Activated CD8-positive, alpha-beta memory T cell treated with anti-CD3 and anti-CD28 coated beads for 24 hours (primary cell): ENCODE measurements around the gene TUBB.
"Not testable (repeated sequence)": the region's sequence is repeated elsewhere in the genome, so short reads cannot be mapped to it uniquely, and the experiment has no call there.

ENCODE experiments used
- DNase-seq: peaks from one replicate; pipeline ENCODE4 v3.0.0-alpha.2; 2020

The TUBB gene

GRCh38 chr6:30763618-30764489, 43.7 kb downstream of the TUBB start:
- DNase-seq = no peak

DNA sequence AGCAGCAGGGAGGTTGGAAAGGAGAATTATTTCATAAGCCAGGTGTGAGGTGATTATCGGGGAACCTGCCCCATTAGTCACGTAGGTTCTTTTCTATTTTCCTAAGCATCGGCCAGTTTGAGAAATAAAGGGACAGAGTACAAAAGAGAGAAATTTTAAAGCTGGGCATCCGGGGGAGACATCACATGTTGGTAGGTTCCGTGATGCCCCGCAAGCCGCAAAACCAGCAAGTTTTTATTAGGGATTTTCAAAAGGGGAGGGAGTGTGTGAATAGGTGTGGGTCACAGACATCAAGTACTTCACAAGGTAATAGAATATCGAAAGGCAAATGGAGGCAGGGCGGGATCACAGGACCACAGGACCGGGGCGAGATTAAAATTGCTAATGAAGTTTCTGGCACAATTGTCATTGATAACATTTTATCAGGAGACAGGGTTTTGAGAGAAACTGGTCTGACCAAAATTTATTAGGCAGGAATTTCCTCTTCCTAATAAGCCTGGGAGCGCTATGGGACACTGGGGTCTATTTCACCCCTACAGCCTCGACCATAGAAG, 44.4 kb downstream of the TUBB start:
- not testable (repeated sequence) for DNase-seq

DNA sequence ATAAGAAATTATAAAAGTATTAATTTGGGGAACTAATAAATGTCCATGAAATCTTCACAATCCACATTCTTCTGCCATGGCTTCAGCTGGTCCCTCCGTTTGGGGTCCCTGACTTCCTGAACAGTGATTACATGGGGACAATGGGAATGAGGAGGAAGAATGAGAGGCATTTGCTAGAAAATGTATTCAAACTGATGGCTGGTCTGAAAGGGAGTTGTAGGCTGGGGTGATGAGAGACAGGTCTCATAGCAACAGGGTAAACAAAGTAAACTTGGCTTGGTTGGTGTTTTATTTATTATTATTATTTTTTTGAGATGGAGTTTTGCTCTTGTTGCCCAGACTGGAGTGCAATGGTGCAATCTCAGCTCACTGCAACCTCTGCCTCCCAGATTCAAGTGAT, 45.3 kb downstream of the TUBB start:
- not testable (repeated sequence) for DNase-seq

DNA sequence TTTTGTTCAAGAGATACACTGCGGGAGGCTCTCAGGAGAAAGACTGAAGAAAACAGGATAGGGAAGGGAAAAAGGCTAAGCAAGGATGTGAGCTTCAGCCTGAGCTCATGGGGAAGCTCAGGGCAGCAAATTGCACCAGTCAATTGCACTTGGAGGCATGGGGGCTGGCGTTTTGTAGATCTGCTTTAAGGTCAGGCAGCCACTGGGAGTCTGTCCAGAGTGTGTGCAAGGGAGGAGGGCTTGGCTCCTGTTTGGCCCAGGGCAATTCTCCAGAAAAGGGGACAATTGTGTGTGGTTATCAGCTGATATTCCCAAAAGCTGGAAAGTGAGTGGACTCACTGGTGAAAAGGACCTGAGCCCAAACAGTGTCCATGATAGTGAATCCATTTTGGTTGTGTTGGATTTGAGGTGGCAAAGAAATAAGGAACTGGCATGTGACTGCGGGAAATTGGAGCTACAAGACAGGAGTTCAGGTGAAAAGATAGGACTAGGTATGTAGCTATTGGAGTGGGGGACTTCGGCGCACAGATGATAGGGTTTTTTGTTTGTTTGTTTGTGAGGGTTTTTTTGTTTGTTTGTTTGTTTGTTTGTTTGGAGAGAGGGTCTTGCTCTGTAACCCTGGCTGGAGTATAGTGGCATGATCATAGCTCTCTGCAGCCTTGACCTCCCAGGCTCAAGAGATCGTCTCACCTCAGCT, 46.5 kb downstream of the TUBB start:
- no peak for DNase-seq

DNA sequence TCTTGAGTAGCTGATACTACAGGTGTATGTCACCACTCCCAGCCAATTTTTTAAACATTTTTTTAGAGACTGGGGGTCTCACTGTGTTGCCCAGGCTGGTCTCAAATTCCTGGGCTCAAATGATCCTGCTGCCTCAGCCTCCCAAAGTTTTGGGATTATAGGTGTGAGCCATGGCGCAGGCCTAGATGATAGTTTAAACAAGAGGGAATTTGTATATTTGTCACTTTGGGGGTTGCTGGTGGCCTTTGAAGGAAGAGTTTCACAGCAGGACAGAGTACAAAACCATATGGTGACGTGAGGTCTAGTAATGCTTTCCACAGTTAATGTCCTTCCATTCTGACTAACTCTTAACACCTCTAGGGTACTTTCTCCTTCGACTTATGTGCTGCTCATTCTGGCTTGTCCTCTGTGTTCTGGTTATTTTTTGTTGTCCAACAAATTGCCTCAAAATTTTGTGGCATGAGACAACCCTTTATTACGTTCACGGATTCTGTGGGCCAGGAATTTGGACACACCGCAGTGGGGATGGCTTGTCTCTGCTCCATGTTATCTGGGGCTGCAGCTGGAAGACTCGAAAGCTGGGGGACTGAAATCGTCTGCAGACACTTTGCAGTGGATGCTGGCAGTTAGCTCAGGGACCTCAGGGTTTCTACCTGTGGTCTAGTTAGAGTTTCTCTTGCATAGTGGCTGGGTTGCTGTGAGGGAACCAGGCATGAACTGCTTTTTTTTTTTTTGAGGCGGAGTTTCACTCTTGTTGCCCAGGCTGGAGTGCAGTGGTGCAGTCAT, 47.2 kb downstream of the TUBB start:
- DNase-seq = peak; percentile 79

DNA sequence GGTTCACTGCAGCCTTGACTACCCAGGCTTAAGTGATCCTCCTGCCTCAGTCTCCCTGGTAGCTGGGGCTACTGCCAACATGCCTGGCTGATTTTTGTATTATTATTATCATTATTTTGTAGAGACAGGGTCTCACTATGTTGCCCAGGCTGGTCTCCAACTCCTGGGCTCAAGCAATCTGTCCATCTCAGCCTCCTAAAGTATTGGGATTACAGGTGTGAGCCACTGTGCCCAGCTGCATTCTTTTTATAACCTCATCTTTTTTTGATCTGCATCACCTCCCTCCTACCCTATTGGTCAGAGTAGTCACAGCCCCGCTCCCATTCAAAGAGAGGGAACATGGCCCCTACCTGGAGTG, 47.8 kb downstream of the TUBB start:
- no peak for DNase-seq

DNA sequence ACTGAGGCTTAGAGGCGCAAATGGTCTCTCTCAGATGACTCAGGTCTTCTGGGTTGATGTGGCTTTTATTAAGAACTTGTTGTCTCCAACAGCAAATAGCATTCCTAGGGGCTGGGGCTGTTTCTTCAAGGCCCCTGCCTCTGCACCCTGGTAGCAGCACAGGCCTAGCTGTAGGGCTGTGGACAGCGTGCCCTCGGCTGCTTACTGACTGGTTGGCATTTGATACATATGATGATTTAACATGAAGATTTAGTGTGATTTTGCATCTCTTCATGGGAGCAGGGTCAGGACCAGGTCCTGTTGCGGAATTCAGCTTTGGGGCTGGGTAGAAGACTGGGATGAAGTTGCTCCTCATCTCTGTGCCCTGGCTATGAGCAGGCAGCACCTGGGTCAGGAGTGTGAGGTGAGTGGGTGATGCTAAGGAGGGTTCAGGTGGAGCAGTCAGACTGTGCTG, 48.5 kb downstream of the TUBB start:
- DNase-seq = no peak

DNA sequence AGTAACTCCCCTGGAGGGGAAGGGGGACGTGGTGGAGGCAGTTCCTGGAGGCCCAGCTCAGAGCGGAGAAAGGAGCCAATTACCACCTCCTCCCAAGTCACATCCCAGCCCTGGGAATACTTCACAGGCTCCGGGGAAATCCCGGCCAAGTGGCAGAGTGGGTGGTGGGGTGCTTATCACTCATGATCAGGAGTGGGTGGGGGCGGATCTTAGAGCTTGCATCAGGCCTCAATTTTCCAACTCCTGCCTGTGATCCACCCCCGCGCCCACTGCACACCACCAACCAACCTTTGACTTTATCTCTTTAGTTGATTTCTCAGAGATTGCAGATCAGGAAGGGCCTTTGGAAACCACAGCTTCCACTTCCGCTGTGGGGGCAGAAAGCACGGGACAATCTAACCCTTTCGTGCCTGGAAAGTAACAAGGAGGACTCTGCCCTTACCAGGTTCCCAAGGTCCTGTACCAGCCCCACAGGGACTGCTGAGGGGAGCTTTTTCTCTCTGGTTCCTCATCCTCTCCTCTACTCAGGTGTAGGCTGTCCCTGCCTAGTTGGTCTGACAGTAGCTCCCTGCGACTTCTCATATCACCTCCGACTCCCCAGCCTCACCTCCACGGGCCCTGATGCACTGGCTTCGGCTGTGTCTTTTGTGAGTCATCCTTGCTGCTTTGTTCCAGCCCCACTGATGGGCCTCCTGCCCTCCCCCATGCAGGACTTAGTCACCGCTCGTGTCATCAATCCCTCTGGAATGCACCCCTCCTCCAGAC, 49.1 kb downstream of the TUBB start:
- DNase-seq = peak; percentile 91

DNA sequence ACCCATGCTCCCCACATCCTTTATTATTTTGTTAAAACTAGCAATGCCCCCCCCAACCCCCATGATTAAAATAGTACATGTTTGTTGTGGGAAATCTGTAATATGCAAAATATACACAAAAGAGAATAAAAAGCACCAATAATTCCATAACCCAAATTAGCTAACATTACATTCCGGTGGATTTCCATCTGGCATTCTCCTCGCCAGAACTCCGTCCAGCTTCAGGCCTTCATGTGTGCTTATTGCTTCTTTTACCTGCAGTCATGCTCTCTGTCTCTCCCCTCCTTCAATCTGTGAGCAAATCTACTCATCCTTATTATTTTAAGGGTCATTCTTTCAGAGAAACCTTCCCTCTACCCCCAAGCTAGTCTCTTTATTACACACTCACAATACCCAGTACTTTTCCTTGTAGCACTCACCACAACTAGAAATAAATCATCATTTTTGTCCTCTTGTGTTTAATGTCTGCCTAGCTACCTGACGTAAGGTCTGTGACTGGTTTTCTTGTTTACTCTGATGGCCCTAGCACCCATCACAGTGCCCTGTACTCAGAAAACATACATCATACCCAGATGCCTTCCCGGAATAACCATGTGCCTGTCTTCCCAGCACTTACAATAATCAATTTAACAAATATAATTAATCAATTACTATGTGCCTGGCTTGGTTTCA, 49.8 kb downstream of the TUBB start:
- no peak for DNase-seq

DNA sequence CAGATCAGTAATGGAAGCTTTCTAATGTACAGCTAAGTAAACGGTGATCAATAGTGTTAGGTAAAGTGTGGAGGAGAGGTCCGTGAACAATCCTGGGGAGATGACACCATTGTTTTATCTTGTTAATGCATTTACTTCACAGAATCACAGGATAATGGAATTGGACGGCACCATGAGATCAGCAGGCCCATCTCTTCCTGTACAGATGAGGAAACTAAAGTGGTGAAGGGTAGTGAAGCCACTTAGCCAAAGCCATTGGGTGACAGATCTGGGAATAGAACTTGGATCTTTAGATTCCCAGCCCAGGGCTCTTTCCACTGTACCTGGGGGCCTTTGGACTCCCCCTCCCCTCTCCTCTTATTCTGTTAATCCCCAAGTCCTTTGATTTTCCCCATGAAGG, 50.4 kb downstream of the TUBB start:
- no peak for DNase-seq

DNA sequence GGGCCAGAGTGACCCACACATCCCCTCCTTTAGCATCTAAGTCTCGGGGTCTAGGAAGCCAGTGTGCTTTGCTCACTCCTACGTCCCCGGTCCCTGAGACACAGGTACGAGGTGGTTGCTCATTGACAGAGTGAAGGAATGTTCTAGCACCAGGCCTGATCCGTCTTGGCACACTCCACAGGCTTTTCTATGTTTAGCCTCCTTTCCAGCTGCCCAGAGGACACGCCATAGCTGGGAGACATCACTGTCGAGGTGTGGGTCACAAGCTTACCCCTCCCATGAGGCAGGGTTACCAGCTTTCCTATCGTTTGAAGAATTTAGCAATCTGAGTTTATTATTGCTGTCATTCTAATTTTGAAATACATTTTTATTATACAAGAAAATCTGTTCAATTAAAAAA, 54.5 kb downstream of the TUBB start:
- DNase-seq = no peak
